HepG2 (cell line): Measurements from ENCODE around the gene HERC6. TPM values are rescaled to one million over a fixed set of nuclear protein-coding genes. Genes with fewer than 3 reads are reported as not detected.
"Not testable (repeated sequence)": the region's sequence is repeated elsewhere in the genome, so short reads cannot be mapped to it uniquely, and the experiment has no call there.

Experiments
- ATAC-seq: fragments of 200-7000 bp; cut with Tn5 transposase; 3 replicates; pipeline ENCODE4 v1.9.1; 2020; ENCODE audit warnings: mild to moderate bottlenecking, moderate library complexity
- BruUV-seq: library from RNA; stranded (reverse); fragments of 400-500 nt; replicated peaks from 2 replicates; lab custom pipeline; 2021; lab: Mats Ljungman, UMichigan
- CTCF ChIA-PET: fragments of 300-600 bp; formaldehyde crosslinking; extraction: SDS; loops from one replicate; lab custom pipeline; 2021; ENCODE audit warnings: low total read pairs, inconsistent platforms, low intra/inter-chr PET ratio; lab: Yijun Ruan, JAX
- POLR2A ChIA-PET: fragments of 350-600 bp; sonication (Branson Sonifier 250); formaldehyde crosslinking; loops from one replicate; lab custom pipeline; 2020; ENCODE audit warnings: antibody characterized with exemption, inconsistent platforms; lab: Yijun Ruan, JAX
- DNase-seq: peaks from one replicate; pipeline ENCODE4 v3.0.0-alpha.2; 2015; ENCODE audit warnings: low spot score
- FAIRE-seq: peaks from 3 replicates; lab custom pipeline; 2011; peaks lifted over from hg19 to GRCh38; lab: Jason Lieb, UNC
- H2AFZ ChIP-seq: one replicate; pipeline ENCODE4 v1.6.1; 2011; ENCODE audit warnings: low read length, inconsistent platforms
- H3K27ac ChIP-seq: fragments of 300-600 bp; 3 replicates; pipeline ENCODE4 v1.8.0; 2011; ENCODE audit warnings: mixed run types, mild to moderate bottlenecking, mixed read lengths, low read length, inconsistent platforms; ENCODE audit not compliant: insufficient read depth; ENCODE audit errors: extremely low read length
- H3K27me3 ChIP-seq, 2 experiments: fragments of 200-600 bp in 1 of 2; 2 replicates in 1 of 2; 3 replicates in 1 of 2; pipeline versions ENCODE4 v1.6.0 to v1.8.0; 2011; ENCODE audit warnings: low read length in 2 of 2, mild to moderate bottlenecking in 2 of 2, moderate library complexity in 2 of 2, inconsistent platforms in 1 of 2; ENCODE audit not compliant: insufficient read depth in 2 of 2, control insufficient read depth in 1 of 2
- H3K36me3 ChIP-seq, 2 experiments: fragments of 200-600 bp in 1 of 2; replicated peaks in 1 of 2; 2 replicates in 1 of 2; 3 replicates in 1 of 2; pipeline versions ENCODE4 v1.5.1 to v1.8.0; 2011; ENCODE audit warnings: low read length in 2 of 2, inconsistent platforms in 1 of 2; ENCODE audit not compliant: insufficient read depth in 2 of 2, control insufficient read depth in 1 of 2
- H3K4me1 ChIP-seq: 2 replicates; pipeline ENCODE4 v1.5.1; 2012; ENCODE audit warnings: low read length, inconsistent platforms; ENCODE audit not compliant: insufficient read depth
- H3K4me2 ChIP-seq: 2 replicates; pipeline ENCODE4 v1.6.0; 2011; ENCODE audit warnings: low read depth, low read length, inconsistent platforms
- H3K4me3 ChIP-seq, 3 experiments: fragments of 200-600 bp in 1 of 3; sonication (generic), shearing (Covaris generic) in 1 of 3; replicated peaks in 1 of 3; 2 replicates each; pipeline ENCODE4 v1.5.1; 2011 to 2016; ENCODE audit warnings: low read length in 3 of 3, inconsistent platforms in 2 of 3, low read depth in 2 of 3, mild to moderate bottlenecking in 2 of 3, control low read depth in 1 of 3, mixed read lengths in 1 of 3; ENCODE audit not compliant: insufficient read depth in 1 of 3
- H3K79me2 ChIP-seq: one replicate; pipeline ENCODE4 v1.6.1; 2011; ENCODE audit warnings: low read length, inconsistent platforms; ENCODE audit not compliant: insufficient read depth
- H3K9ac ChIP-seq: 2 replicates; pipeline ENCODE4 v1.6.0; 2011; ENCODE audit warnings: mild to moderate bottlenecking, low read depth, low read length, inconsistent platforms; ENCODE audit not compliant: insufficient read depth
- H3K9me3 ChIP-seq: 2 replicates; pipeline ENCODE4 v1.5.1; 2012; ENCODE audit warnings: mild to moderate bottlenecking, low read length
- H4K20me1 ChIP-seq: 2 replicates; pipeline ENCODE4 v1.6.0; 2011; ENCODE audit warnings: inconsistent platforms, mild to moderate bottlenecking, low read length, moderate library complexity; ENCODE audit not compliant: insufficient read depth
- BHLHE40 ChIP-seq: IDR thresholded peaks from 2 replicates; pipeline ENCODE4 v1.6.1; 2011; ENCODE audit warnings: low read length, improper control_type of control experiment
- KDM3A ChIP-seq: IDR thresholded peaks from 2 replicates; pipeline ENCODE4 v1.6.1; 2018; ENCODE audit warnings: low read depth, missing compliant biosample characterization
- NFYB ChIP-seq: sonication (generic); formaldehyde crosslinking; IDR thresholded peaks from 2 replicates; pipeline ENCODE4 v1.4.0; 2020; ENCODE audit warnings: missing genetic modification reagents
- PAX8 ChIP-seq: sonication (generic); formaldehyde crosslinking; IDR thresholded peaks from 2 replicates; pipeline ENCODE4 v1.8.0; 2022; ENCODE audit warnings: mild to moderate bottlenecking, missing genetic modification reagents, borderline replicate concordance
- YEATS2 ChIP-seq: sonication (generic); formaldehyde crosslinking; IDR thresholded peaks from 2 replicates; pipeline ENCODE4 v1.4.0; 2020; ENCODE audit warnings: missing genetic modification reagents, borderline replicate concordance
- YY1 ChIP-seq: IDR thresholded peaks from 2 replicates; pipeline ENCODE4 v1.6.1; 2011; ENCODE audit warnings: low read length, low read depth, moderate library complexity, mild to moderate bottlenecking; ENCODE audit not compliant: insufficient read depth, insufficient replicate concordance
- ZNF572 ChIP-seq: sonication (generic); formaldehyde crosslinking; IDR thresholded peaks from 2 replicates; pipeline ENCODE4 v1.5.1; 2020; ENCODE audit warnings: mild to moderate bottlenecking, missing genetic modification reagents
- ZNF850 ChIP-seq: sonication (generic); formaldehyde crosslinking; conservative IDR thresholded peaks from 2 replicates; pipeline ENCODE4 v1.9.0; 2021; ENCODE audit warnings: mild to moderate bottlenecking, missing genetic modification reagents
- WGBS: methylation state at CpG from one replicate; pipeline ENCODE4 v1.1.6; 2017; ENCODE audit warnings: low lambda C conversion rate; 5-methylcytosine and 5-hydroxymethylcytosine counted together
- in situ Hi-C: cut with HindIII; loops from 2 replicates; pipeline ENCODE4 v1.10.0; 2017; ENCODE audit warnings: low pct_unique_long_range_greater_than_20kb; ENCODE audit not compliant: extremely low pct_ligation_motif_present
- intact Hi-C: fragments of 100-400 bp; cut with micrococcal nuclease; formaldehyde crosslinking; loops from one replicate; pipeline ENCODE4 v1.10.0; 2022; ENCODE audit not compliant: unreplicated experiment
- polyA plus RNA-seq, 8 experiments: library from polyadenylated mRNA; depleted of rRNA in 3 of 8; stranded (reverse) in 7 of 8; unstranded in 1 of 8; fragments of >200 nt; fragmentation: Illumina TruSeq in 4 of 8; extraction: Trizol in 4 of 8; gene quantifications; 2 replicates each; pipeline versions ENCODE4 v1.2.1 to v1.2.3, GENCODE V29; 2011 to 2016; ENCODE audit warnings: low read depth in 4 of 8, missing spikeins in 1 of 8, mixed read lengths in 1 of 8; ENCODE audit not compliant: insufficient read depth in 1 of 8
- total RNA-seq, 5 experiments: library from RNA; depleted of rRNA; stranded (reverse); fragments of >200 nt; fragmentation: Illumina TruSeq; extraction: Trizol; gene quantifications; 2 replicates each; pipeline ENCODE4 v1.2.3, GENCODE V29; 2016; ENCODE audit warnings: low read depth in 1 of 5

Gene HERC6
- total and polyA plus RNA-seq, 2 of the 13 experiments (the other 11 are each of a cell fraction or from before 2014, with no cell fraction given), result 0.50 to 2.0 TPM

- TF ChIP-seq KDM3A, result no peak
- TF ChIP-seq YEATS2 (CRISPR knock-in tag), result no peak
- no peak for TF ChIP-seq ZNF850 (CRISPR knock-in tag)
- TF ChIP-seq ZNF572 (CRISPR knock-in tag), result no peak
- TF ChIP-seq YY1, result no peak
- no peak for TF ChIP-seq BHLHE40
- no peak for TF ChIP-seq PAX8 (CRISPR knock-in tag)
- TF ChIP-seq, all 625 proteins: peak for 0
- Histone ChIP-seq H3K4me3 (no peak overlapping the region), H3K27me3 (peaks cover 0 to 3% of the 10 kb centered on the region in 2 experiments; a peak in 1 of 5 replicates), H3K4me1 (no peaks in the 10 kb centered on the region), H3K36me3 (no peaks in the 10 kb centered on the region), H2AFZ (no peak overlapping the region), H3K27ac (no peak overlapping the region), H3K4me2 (no peak overlapping the region), H3K9ac (no peak overlapping the region), H3K9me3 (no peaks in the 10 kb centered on the region), H3K79me2 (no peaks in the 10 kb centered on the region), H4K20me1 (no peaks in the 10 kb centered on the region)
- POLR2A ChIA-PET, result no interaction called here
- CTCF ChIA-PET, result no interaction called here
- intact Hi-C loops (no loop called here), in situ Hi-C loops (no loop called here)
- FAIRE-seq (no peak), ATAC-seq (no peak), DNase-seq (no peak)
- no TSS peak for BruUV-seq
- 63% methylated on average over 12 of the region's 16 CpGs for WGBS
Measured at GRCh38 chr4:88360791-88361190, 17.9 kb upstream of the HERC6 start.

GRCh38 chr4:88361217-88361773 is 17.4 kb upstream of the HERC6 start:
- H2AFZ ChIP-seq, H3K36me3 ChIP-seq, H3K79me2 ChIP-seq, ATAC-seq, POLR2A ChIA-PET, H3K4me1 ChIP-seq, intact Hi-C loops, H3K4me2 ChIP-seq, H3K27ac ChIP-seq, H3K27me3 ChIP-seq, CTCF ChIA-PET, FAIRE-seq, in situ Hi-C loops, H3K9me3 ChIP-seq, H3K9ac ChIP-seq, H3K4me3 ChIP-seq, DNase-seq, H4K20me1 ChIP-seq, BruUV-seq: not testable (repeated sequence)
- peak; percentile 21; the same call in 1 of the 2 replicates for TF ChIP-seq NFYB
- 55% methylated on average over 16 of the region's 18 CpGs for WGBS
